SK-N-SH treated with all-trans-retinoic acid at 6 μM for 48 hours (cell line): ENCODE results near the gene MAPK9.

Experiments
- ARNTL ChIP-seq: fragments of 450-650 bp; formaldehyde crosslinking; IDR thresholded peaks from 2 replicates; pipeline ENCODE4 v1.5.0; 2020; ENCODE audit warnings: low read depth, mild to moderate bottlenecking, moderate library complexity, borderline replicate concordance
- ISL1 ChIP-seq: fragments of 250-450 bp; sonication (Bioruptor Pico); IDR thresholded peaks from 2 replicates; pipeline ENCODE4 v2.1.2; 2022; ENCODE audit warnings: mild to moderate bottlenecking, moderate library complexity
- OSR1 ChIP-seq: fragments of 250-450 bp; sonication (Bioruptor Pico); IDR thresholded peaks from 2 replicates; pipeline ENCODE4 v1.8.0; 2022; ENCODE audit warnings: moderate library complexity, mild to moderate bottlenecking, inconsistent platforms
- RARB ChIP-seq: fragments of 250-450 bp; sonication (Bioruptor Pico); IDR thresholded peaks from 2 replicates; pipeline ENCODE4 v1.8.0; 2021; ENCODE audit warnings: mild to moderate bottlenecking, moderate library complexity
- ZC3H10 ChIP-seq: fragments of 250-450 bp; sonication (Bioruptor Pico); IDR thresholded peaks from 2 replicates; pipeline ENCODE4 v1.5.1; 2021; ENCODE audit warnings: mild to moderate bottlenecking, moderate library complexity
- ZFP3 ChIP-seq: fragments of 250-450 bp; sonication (Bioruptor Pico); IDR thresholded peaks from 2 replicates; pipeline ENCODE4 v1.5.0; 2020; ENCODE audit warnings: mild to moderate bottlenecking, moderate library complexity
- ZNF70 ChIP-seq: fragments of 450-650 bp; formaldehyde crosslinking; IDR thresholded peaks from 2 replicates; pipeline ENCODE4 v1.5.0; 2020; ENCODE audit warnings: mild to moderate bottlenecking, moderate library complexity
- TF ChIP-seq, protein P1 (sequence below): fragments of 250-450 bp; sonication (Bioruptor Pico); IDR thresholded peaks from 2 replicates; pipeline ENCODE4 v1.5.1; 2020; ENCODE audit warnings: low read depth, mild to moderate bottlenecking, moderate library complexity
- TF ChIP-seq, protein P2 (sequence below): fragments of 250-450 bp; sonication (Bioruptor Pico); IDR thresholded peaks from 2 replicates; pipeline ENCODE4 v1.8.0; 2020; ENCODE audit warnings: mild to moderate bottlenecking, moderate library complexity, borderline replicate concordance
- TF ChIP-seq, protein P3 (sequence below): fragments of 250-450 bp; sonication (Bioruptor Pico); IDR thresholded peaks from 2 replicates; pipeline ENCODE4 v1.5.1; 2021; ENCODE audit warnings: mild to moderate bottlenecking, moderate library complexity

DNA sequence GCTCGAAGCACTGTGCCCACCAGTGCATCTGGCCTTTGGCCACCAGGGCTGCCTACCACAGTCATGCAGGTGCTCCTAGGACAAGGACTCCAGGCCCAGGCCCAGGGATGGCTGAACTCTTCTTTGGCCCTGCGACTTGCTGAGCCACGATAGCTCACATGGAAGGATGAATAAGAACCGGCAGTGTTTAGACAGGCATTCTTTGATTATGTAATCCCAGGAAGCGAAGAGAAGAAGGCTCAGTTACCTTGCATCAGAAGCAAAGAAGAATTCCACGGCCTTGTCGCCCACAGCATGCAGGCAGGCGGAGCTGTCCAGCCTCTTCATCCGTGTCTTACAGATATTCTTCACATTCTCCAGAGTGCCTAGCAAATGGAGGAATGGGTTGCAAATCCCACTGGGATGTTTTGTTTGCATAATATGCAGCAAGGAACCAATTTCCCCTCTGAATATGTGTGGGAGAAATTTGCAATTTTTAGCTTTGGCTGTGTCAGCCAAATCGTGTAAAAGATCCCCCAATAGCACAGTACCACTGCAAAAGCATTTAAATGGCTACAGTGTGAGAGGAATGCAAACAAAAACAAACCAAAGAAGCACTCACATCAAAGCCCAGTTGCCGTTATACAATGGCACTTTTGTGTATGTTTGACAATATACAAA, 32.2 kb upstream of the MAPK9 start:
- TF ChIP-seq, protein P1, sequence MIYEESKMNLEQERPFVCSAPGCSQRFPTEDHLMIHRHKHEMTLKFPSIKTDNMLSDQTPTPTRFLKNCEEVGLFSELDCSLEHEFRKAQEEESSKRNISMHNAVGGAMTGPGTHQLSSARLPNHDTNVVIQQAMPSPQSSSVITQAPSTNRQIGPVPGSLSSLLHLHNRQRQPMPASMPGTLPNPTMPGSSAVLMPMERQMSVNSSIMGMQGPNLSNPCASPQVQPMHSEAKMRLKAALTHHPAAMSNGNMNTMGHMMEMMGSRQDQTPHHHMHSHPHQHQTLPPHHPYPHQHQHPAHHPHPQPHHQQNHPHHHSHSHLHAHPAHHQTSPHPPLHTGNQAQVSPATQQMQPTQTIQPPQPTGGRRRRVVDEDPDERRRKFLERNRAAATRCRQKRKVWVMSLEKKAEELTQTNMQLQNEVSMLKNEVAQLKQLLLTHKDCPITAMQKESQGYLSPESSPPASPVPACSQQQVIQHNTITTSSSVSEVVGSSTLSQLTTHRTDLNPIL = no peak
- TF ChIP-seq OSR1 (CRISPR knock-in tag) = no peak
- no peak for TF ChIP-seq ARNTL (CRISPR knock-in tag)
- TF ChIP-seq ZFP3 (CRISPR knock-in tag) = no peak
- TF ChIP-seq, protein P2, sequence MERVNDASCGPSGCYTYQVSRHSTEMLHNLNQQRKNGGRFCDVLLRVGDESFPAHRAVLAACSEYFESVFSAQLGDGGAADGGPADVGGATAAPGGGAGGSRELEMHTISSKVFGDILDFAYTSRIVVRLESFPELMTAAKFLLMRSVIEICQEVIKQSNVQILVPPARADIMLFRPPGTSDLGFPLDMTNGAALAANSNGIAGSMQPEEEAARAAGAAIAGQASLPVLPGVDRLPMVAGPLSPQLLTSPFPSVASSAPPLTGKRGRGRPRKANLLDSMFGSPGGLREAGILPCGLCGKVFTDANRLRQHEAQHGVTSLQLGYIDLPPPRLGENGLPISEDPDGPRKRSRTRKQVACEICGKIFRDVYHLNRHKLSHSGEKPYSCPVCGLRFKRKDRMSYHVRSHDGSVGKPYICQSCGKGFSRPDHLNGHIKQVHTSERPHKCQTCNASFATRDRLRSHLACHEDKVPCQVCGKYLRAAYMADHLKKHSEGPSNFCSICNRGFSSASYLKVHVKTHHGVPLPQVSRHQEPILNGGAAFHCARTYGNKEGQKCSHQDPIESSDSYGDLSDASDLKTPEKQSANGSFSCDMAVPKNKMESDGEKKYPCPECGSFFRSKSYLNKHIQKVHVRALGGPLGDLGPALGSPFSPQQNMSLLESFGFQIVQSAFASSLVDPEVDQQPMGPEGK (CRISPR knock-in tag) = no peak
- no peak for TF ChIP-seq ZC3H10 (CRISPR knock-in tag)
- TF ChIP-seq RARB = no peak
- TF ChIP-seq ISL1 (CRISPR knock-in tag) = no peak
- TF ChIP-seq ZNF70 = no peak
- TF ChIP-seq, protein P3, sequence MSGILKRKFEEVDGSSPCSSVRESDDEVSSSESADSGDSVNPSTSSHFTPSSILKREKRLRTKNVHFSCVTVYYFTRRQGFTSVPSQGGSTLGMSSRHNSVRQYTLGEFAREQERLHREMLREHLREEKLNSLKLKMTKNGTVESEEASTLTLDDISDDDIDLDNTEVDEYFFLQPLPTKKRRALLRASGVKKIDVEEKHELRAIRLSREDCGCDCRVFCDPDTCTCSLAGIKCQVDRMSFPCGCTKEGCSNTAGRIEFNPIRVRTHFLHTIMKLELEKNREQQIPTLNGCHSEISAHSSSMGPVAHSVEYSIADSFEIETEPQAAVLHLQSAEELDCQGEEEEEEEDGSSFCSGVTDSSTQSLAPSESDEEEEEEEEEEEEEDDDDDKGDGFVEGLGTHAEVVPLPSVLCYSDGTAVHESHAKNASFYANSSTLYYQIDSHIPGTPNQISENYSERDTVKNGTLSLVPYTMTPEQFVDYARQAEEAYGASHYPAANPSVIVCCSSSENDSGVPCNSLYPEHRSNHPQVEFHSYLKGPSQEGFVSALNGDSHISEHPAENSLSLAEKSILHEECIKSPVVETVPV = no peak
